ENCODE measurements around the gene RNF169.
A peak's percentile ranks its signal among the peaks of the same experiment; 100 is the strongest.
"Not testable (repeated sequence)": the region's sequence is repeated elsewhere in the genome, so short reads cannot be mapped to it uniquely, and the experiment has no call there.

Gene RNF169

GRCh38 chr11:74819400-74819799 lies 70.8 kb downstream of the RNF169 start:
- no peak for DNase-seq (ENCODE audit: low read depth, low spot score)

- no peak for DNase-seq (ENCODE audit: low read depth, low spot score)
These were observed 72.1 kb downstream of the RNF169 start for GRCh38 chr11:74820763-74821162.

GRCh38 chr11:74822170-74822569 lies 73.5 kb downstream of the RNF169 start:
- DNase-seq (ENCODE audit: low read depth, low spot score), result no peak

GRCh38 chr11:74824285-74824982 lies 75.8 kb downstream of the RNF169 start:
- no peak for DNase-seq (ENCODE audit: low read depth, low spot score)

GRCh38 chr11:74825596-74825995 lies 76.9 kb downstream of the RNF169 start:
- not testable (repeated sequence) for DNase-seq (ENCODE audit: low read depth, low spot score)

GRCh38 chr11:74826901-74827300 lies 78.3 kb downstream of the RNF169 start:
- no peak for DNase-seq (ENCODE audit: low read depth, low spot score)

- DNase-seq (ENCODE audit: low read depth, low spot score), result no peak
These were observed 88.5 kb downstream of the RNF169 start for GRCh38 chr11:74837191-74837590.

GRCh38 chr11:74838188-74838587 lies 89.5 kb downstream of the RNF169 start:
- DNase-seq (ENCODE audit: low read depth, low spot score), result peak; percentile 30

- no peak for DNase-seq (ENCODE audit: low read depth, low spot score)
These were observed 90.8 kb downstream of the RNF169 start for GRCh38 chr11:74839446-74839845.

GRCh38 chr11:74839971-74840370 lies 91.3 kb downstream of the RNF169 start:
- DNase-seq (ENCODE audit: low read depth, low spot score), result peak; percentile 25

- no peak for DNase-seq (ENCODE audit: low read depth, low spot score)
These were observed 91.8 kb downstream of the RNF169 start for GRCh38 chr11:74840486-74840885.

- no peak for DNase-seq (ENCODE audit: low read depth, low spot score)
These were observed 94.3 kb downstream of the RNF169 start for GRCh38 chr11:74842967-74843366.

GRCh38 chr11:74844072-74844471 lies 95.4 kb downstream of the RNF169 start:
- no peak for DNase-seq (ENCODE audit: low read depth, low spot score)

GRCh38 chr11:74844865-74845264 lies 96.2 kb downstream of the RNF169 start:
- no peak for DNase-seq (ENCODE audit: low read depth, low spot score)

GRCh38 chr11:74845978-74846517 lies 97.4 kb downstream of the RNF169 start:
- DNase-seq (ENCODE audit: low read depth, low spot score), result no peak

- DNase-seq (ENCODE audit: low read depth, low spot score), result no peak
These were observed 98.1 kb downstream of the RNF169 start for GRCh38 chr11:74846770-74847169.

- no peak for DNase-seq (ENCODE audit: low read depth, low spot score)
These were observed 98.7 kb downstream of the RNF169 start for GRCh38 chr11:74847395-74847794.

- DNase-seq (ENCODE audit: low read depth, low spot score), result no peak
These were observed 99.2 kb downstream of the RNF169 start for GRCh38 chr11:74847895-74848294.

GRCh38 chr11:74849525-74850391 lies 101.1 kb downstream of the RNF169 start:
- DNase-seq (ENCODE audit: low read depth, low spot score), result peak; percentile 83

- DNase-seq (ENCODE audit: low read depth, low spot score), result no peak
These were observed 104.6 kb downstream of the RNF169 start for GRCh38 chr11:74853223-74853622.

- no peak for DNase-seq (ENCODE audit: low read depth, low spot score)
These were observed 112.1 kb downstream of the RNF169 start for GRCh38 chr11:74860743-74861142.

- DNase-seq (ENCODE audit: low read depth, low spot score), result no peak
These were observed 114.8 kb downstream of the RNF169 start for GRCh38 chr11:74863410-74863809.

- no peak for DNase-seq (ENCODE audit: low read depth, low spot score)
These were observed 117.9 kb downstream of the RNF169 start for GRCh38 chr11:74866557-74866956.
